Spleen (tissue), 11 donors: ENCODE measurements around the gene TMA7. TPM values are rescaled to one million over a fixed set of nuclear protein-coding genes. Genes with fewer than 3 reads are reported as not detected.

Source experiments
- DNase-seq: peaks from one replicate; pipeline ENCODE4 v3.0.0-alpha.2; 2020
- H3K27ac ChIP-seq, 8 donors: fragments of 200-600 bp; sonication (generic) in 7 of 8; 1 replicate in 4 of 8; 2 replicates in 4 of 8; pipeline versions ENCODE4 v1.5.0 to v1.8.0; 2016 to 2021; ENCODE audit warnings: inconsistent platforms in 4 of 8, mild to moderate bottlenecking in 4 of 8, moderate library complexity in 1 of 8
- H3K27me3 ChIP-seq, 7 donors: fragments of 200-600 bp; sonication (generic) in 6 of 7; replicated peaks in 1 of 7; 1 replicate in 4 of 7; 2 replicates in 3 of 7; pipeline versions ENCODE4 v1.5.0 to v1.8.0; 2016 to 2021; ENCODE audit warnings: inconsistent platforms in 3 of 7, mild to moderate bottlenecking in 1 of 7
- H3K36me3 ChIP-seq, 6 donors: fragments of 200-600 bp; sonication (generic) in 5 of 6; 1 replicate in 4 of 6; 2 replicates in 2 of 6; pipeline versions ENCODE4 v1.5.0 to v1.8.0; 2016 to 2021; ENCODE audit warnings: inconsistent platforms in 2 of 6
- H3K4me1 ChIP-seq, 6 donors: fragments of 200-600 bp; sonication (generic) in 5 of 6; 1 replicate in 3 of 6; 2 replicates in 3 of 6; pipeline versions ENCODE4 v1.5.0 to v1.8.0; 2016 to 2021; ENCODE audit warnings: inconsistent platforms in 3 of 6
- H3K4me3 ChIP-seq, 8 donors: fragments of 200-600 bp; sonication (generic) in 7 of 8; 1 replicate in 4 of 8; 2 replicates in 4 of 8; pipeline versions ENCODE4 v1.5.0 to v1.8.0; 2016 to 2021; ENCODE audit warnings: inconsistent platforms in 4 of 8, mild to moderate bottlenecking in 4 of 8, moderate library complexity in 2 of 8
- H3K9me3 ChIP-seq, 8 donors: fragments of 200-600 bp; sonication (generic) in 7 of 8; 1 replicate in 4 of 8; 2 replicates in 4 of 8; pipeline versions ENCODE4 v1.5.0 to v1.8.0; 2016 to 2021; ENCODE audit warnings: inconsistent platforms in 4 of 8
- CTCF ChIP-seq, 11 experiments: fragments of 200-600 bp in 7 of 11; fragments of 450-650 bp in 4 of 11; sonication (generic) in 4 of 11; IDR thresholded peaks in 8 of 11; conservative IDR thresholded peaks in 3 of 11; 1 replicate in 7 of 11; 2 replicates in 4 of 11; pipeline versions ENCODE4 v1.4.0 to v1.8.0; 2016 to 2021; ENCODE audit warnings: antibody characterized with exemption in 11 of 11, inconsistent platforms in 4 of 11, mild to moderate bottlenecking in 1 of 11
- POLR2A ChIP-seq, 3 donors: fragments of 450-650 bp; IDR thresholded peaks; one replicate each; pipeline ENCODE4 v1.5.1; 2017; ENCODE audit warnings: antibody characterized with exemption in 3 of 3, mild to moderate bottlenecking in 1 of 3
- POLR2AphosphoS5 ChIP-seq, 3 donors: sonication (generic); formaldehyde crosslinking; IDR thresholded peaks; one replicate each; pipeline ENCODE4 v1.5.1; 2017; ENCODE audit warnings: antibody characterized with exemption in 3 of 3
- WGBS, 5 donors: extraction: QIAGEN DNeasy Blood & Tissue Kit in 3 of 5; methylation state at CpG; one replicate each; pipeline versions ENCODE4 v1.1.5 to v1.1.7; 2013 to 2018; 5-methylcytosine and 5-hydroxymethylcytosine counted together
- intact Hi-C: fragments of 100-400 bp; cut with DNase I; formaldehyde crosslinking; loops from one replicate; pipeline ENCODE4 v1.15.0; 2023; ENCODE audit warnings: low total_unique reads
- polyA plus RNA-seq, 3 donors: library from polyadenylated mRNA; stranded (reverse); fragments of 200-250 nt; gene quantifications; one replicate each; pipeline ENCODE4 v1.2.1, GENCODE V29; 2013
- total RNA-seq, 7 donors: library from RNA; depleted of rRNA in 3 of 7; stranded (reverse); fragments of >200 nt in 3 of 7; fragmentation: NEBNext Ultra II Directional in 4 of 7; extraction: Animal tissue kit (Norgen Biotek cat#: 25700) in 4 of 7; gene quantifications; one replicate each; pipeline versions ENCODE4 v1.1.0 to v1.2.1, GENCODE V29; 2016 to 2021
- donor health status: healthy with polysubstance abuse.
- donor health status: DM: no; HTN: no; CAD: no; lungs with moderate emphysema.
- donor health status: DM: no; HTN: no; CAD: no.
- donor health status: Bipolar disorder and iron deficiency.
- donor health status: healthy.
- donor health status: DM: no; HTN: no; CAD: no.
- donor health status: DM: yes; HTN: yes; CAD: no.

Gene TMA7
- total and polyA plus RNA-seq, 10 donors = 145 to 753 (median 216) TPM

GRCh38 chr3:48467110-48467454 lies 27.0 kb downstream of the TMA7 start:
- 60 to 80% (median 66%) methylated on average over 3 to 9 of the region's 9 CpGs for WGBS, 5 donors
- TF ChIP-seq POLR2A (IDR thresholded peaks at IDR 0.05) (no peak), POLR2AphosphoS5 (IDR thresholded peaks at IDR 0.05) (no peak), CTCF (IDR thresholded peaks at IDR 0.05 in 8 of 11, conservative IDR thresholded peaks at IDR 0.05 in 3 of 11) (no peak)
- Histone ChIP-seq H3K4me3 (peak overlapping the region; percentile 39 to 92 (median 67)), H3K27ac (peak overlapping the region; percentile 92 to 99 (median 98)), H3K36me3 (peaks cover 0 to 76% (median 31%) of the 10 kb centered on the region in 6 donors), H3K4me1 (peaks cover 57 to 80% (median 73%) of the 10 kb centered on the region in 6 donors), H3K9me3 (no peaks in the 10 kb centered on the region), H3K27me3 (no peaks in the 10 kb centered on the region)
- intact Hi-C loops = no loop called here
- no peak for DNase-seq

- peak; percentile 54 for DNase-seq
- H3K4me3 ChIP-seq = peak overlapping the region; percentile 39 to 92 (median 67)
- no peaks in the 10 kb centered on the region for H3K27me3 ChIP-seq
- H3K4me1 ChIP-seq = peaks cover 57 to 84% (median 78%) of the 10 kb centered on the region in 6 donors
- peak overlapping the region; percentile 92 to 99 (median 98) for H3K27ac ChIP-seq
- WGBS, 5 donors = 58 to 85% (median 75%) methylated on average over 7 of the region's 7 CpGs
- no peaks in the 10 kb centered on the region for H3K9me3 ChIP-seq
- peaks cover 0 to 73% (median 31%) of the 10 kb centered on the region in 6 donors for H3K36me3 ChIP-seq
- intact Hi-C loops = no loop called here
- TF ChIP-seq CTCF (IDR thresholded peaks at IDR 0.05 in 8 of 11, conservative IDR thresholded peaks at IDR 0.05 in 3 of 11) (no peak), POLR2A (IDR thresholded peaks at IDR 0.05) (no peak), POLR2AphosphoS5 (IDR thresholded peaks at IDR 0.05) (no peak)
These were observed 27.6 kb downstream of the TMA7 start for GRCh38 chr3:48467473-48468267.

GRCh38 chr3:48468329-48468731 lies 28.3 kb downstream of the TMA7 start:
- H3K9me3 ChIP-seq = no peaks in the 10 kb centered on the region
- peak overlapping the region; percentile 29 to 99 (median 97) for H3K27ac ChIP-seq
- WGBS, 5 donors = 84 to 89% (median 85%) methylated on average over 3 to 8 of the region's 8 CpGs
- H3K27me3 ChIP-seq = no peaks in the 10 kb centered on the region
- peak; percentile 73 for DNase-seq
- peaks cover 59 to 88% (median 82%) of the 10 kb centered on the region in 6 donors for H3K4me1 ChIP-seq
- H3K4me3 ChIP-seq = peak overlapping the region in 2 of 8 donors; percentile 58 to 92
- intact Hi-C loops = no loop called here
- no peak for TF ChIP-seq POLR2A (IDR thresholded peaks at IDR 0.05)
- TF ChIP-seq CTCF (IDR thresholded peaks at IDR 0.05 in 8 of 11, conservative IDR thresholded peaks at IDR 0.05 in 3 of 11) = no peak
- peak in 2 of 3 donors; percentile 21 to 47 for TF ChIP-seq POLR2AphosphoS5 (IDR thresholded peaks at IDR 0.05)
- H3K36me3 ChIP-seq = peaks cover 0 to 66% (median 31%) of the 10 kb centered on the region in 6 donors
